Liver (tissue), 9 donors: ENCODE measurements around the gene RASSF8. TPM values are rescaled to one million over a fixed set of nuclear protein-coding genes. Genes with fewer than 3 reads are reported as not detected.

Source experiments
- DNase-seq: peaks from one replicate; pipeline ENCODE4 v3.0.0-alpha.2; 2017; ENCODE audit warnings: low spot score
- H3K27ac ChIP-seq, 2 donors: one replicate each; pipeline ENCODE4 v1.7.0; 2013; ENCODE audit warnings: inconsistent platforms in 2 of 2, low read length in 2 of 2, control low read depth in 1 of 2, low read depth in 1 of 2, mild to moderate bottlenecking in 1 of 2
- H3K27me3 ChIP-seq, 4 donors: one replicate each; pipeline versions ENCODE4 v1.6.1 to v1.7.0; 2013; ENCODE audit warnings: low read length in 3 of 4, inconsistent platforms in 1 of 4, mild to moderate bottlenecking in 1 of 4, moderate library complexity in 1 of 4; ENCODE audit not compliant: control insufficient read depth in 4 of 4, insufficient read depth in 4 of 4
- H3K36me3 ChIP-seq, 4 donors: one replicate each; pipeline versions ENCODE4 v1.6.1 to v1.7.0; 2013; ENCODE audit warnings: low read length in 3 of 4, mild to moderate bottlenecking in 3 of 4, low read depth in 1 of 4, moderate library complexity in 1 of 4; ENCODE audit not compliant: control insufficient read depth in 4 of 4, insufficient read depth in 3 of 4
- H3K4me1 ChIP-seq, 4 donors: one replicate each; pipeline versions ENCODE4 v1.6.1 to v1.7.0; 2013; ENCODE audit warnings: low read length in 3 of 4, mild to moderate bottlenecking in 3 of 4, moderate library complexity in 1 of 4; ENCODE audit not compliant: control insufficient read depth in 4 of 4, insufficient read depth in 4 of 4
- H3K4me3 ChIP-seq, 3 donors: one replicate each; pipeline versions ENCODE4 v1.6.1 to v1.7.0; 2013; ENCODE audit warnings: low read length in 3 of 3, control low read depth in 1 of 3, low read depth in 1 of 3, mild to moderate bottlenecking in 1 of 3
- H3K9ac ChIP-seq, 2 donors: one replicate each; pipeline ENCODE4 v1.7.0; 2013; ENCODE audit warnings: low read length in 2 of 2, mild to moderate bottlenecking in 2 of 2, moderate library complexity in 2 of 2, control low read depth in 1 of 2, low read depth in 1 of 2
- H3K9me3 ChIP-seq, 4 donors: one replicate each; pipeline versions ENCODE4 v1.6.1 to v1.7.0; 2013; ENCODE audit warnings: low read length in 3 of 4; ENCODE audit not compliant: control insufficient read depth in 4 of 4
- EGR1 ChIP-seq, 2 donors: IDR thresholded peaks; 2 replicates each; pipeline ENCODE4 v1.6.1; 2016 to 2018; ENCODE audit warnings: antibody characterized with exemption in 2 of 2, low read depth in 2 of 2
- FOXA2 ChIP-seq: IDR thresholded peaks from 2 replicates; pipeline ENCODE4 v1.6.1; 2016; ENCODE audit warnings: antibody characterized with exemption
- GABPA ChIP-seq, 2 donors: IDR thresholded peaks in 1 of 2; conservative IDR thresholded peaks in 1 of 2; 2 replicates each; pipeline ENCODE4 v1.6.1; 2016; ENCODE audit warnings: antibody characterized with exemption in 2 of 2, mild to moderate bottlenecking in 1 of 2, moderate library complexity in 1 of 2
- HNF4G ChIP-seq: IDR thresholded peaks from 2 replicates; pipeline ENCODE4 v1.6.1; 2016; ENCODE audit warnings: antibody characterized with exemption
- JUND ChIP-seq, 2 donors: IDR thresholded peaks; 2 replicates each; pipeline ENCODE4 v1.6.1; 2016; ENCODE audit warnings: antibody characterized with exemption in 2 of 2
- NR2F2 ChIP-seq: IDR thresholded peaks from 2 replicates; pipeline ENCODE4 v1.6.1; 2016; ENCODE audit warnings: antibody characterized with exemption
- REST ChIP-seq: IDR thresholded peaks from 2 replicates; pipeline ENCODE4 v1.6.1; 2016; ENCODE audit warnings: antibody characterized with exemption, mild to moderate bottlenecking
- RXRA ChIP-seq, 2 donors: IDR thresholded peaks; 2 replicates each; pipeline ENCODE4 v1.6.1; 2017 to 2018; ENCODE audit warnings: antibody characterized with exemption in 2 of 2, mild to moderate bottlenecking in 1 of 2
- TAF1 ChIP-seq: conservative IDR thresholded peaks from 2 replicates; pipeline ENCODE4 v1.6.1; 2016; ENCODE audit warnings: antibody characterized with exemption, mild to moderate bottlenecking
- YY1 ChIP-seq: IDR thresholded peaks from 2 replicates; pipeline ENCODE4 v1.6.1; 2016; ENCODE audit warnings: antibody characterized with exemption, mild to moderate bottlenecking
- WGBS: extraction: QIAGEN DNeasy Blood & Tissue Kit; methylation state at CpG from one replicate; pipeline ENCODE4 v1.1.7; 2013; 5-methylcytosine and 5-hydroxymethylcytosine counted together
- polyA plus RNA-seq, 2 donors: library from polyadenylated mRNA; stranded (reverse) in 1 of 2; unstranded in 1 of 2; fragments of 200-250 nt in 1 of 2; fragments of >200 nt in 1 of 2; fragmentation: Nextera tagmentation in 1 of 2; extraction: Ambion mirVana in 1 of 2; gene quantifications; one replicate each; pipeline versions ENCODE4 v1.2.1 to v1.2.3, GENCODE V29; 2013 to 2015
- total RNA-seq, 2 donors: library from RNA; depleted of rRNA; stranded (reverse); fragments of >200 nt; gene quantifications; one replicate each; pipeline ENCODE4 v1.2.3, GENCODE V29; 2014
- TF ChIP-seq, protein P1 (sequence below): IDR thresholded peaks from 2 replicates; pipeline ENCODE4 v1.6.1; 2016; ENCODE audit warnings: antibody characterized with exemption
- TF ChIP-seq, protein P2 (sequence below): fragments of 150-350 bp; IDR thresholded peaks from 2 replicates; pipeline ENCODE4 v1.5.1; 2017; ENCODE audit warnings: improper control_type of control experiment, low read depth, low read length; ENCODE audit not compliant: missing input control
- donor health status: healthy.
- donor health status: healthy.
- donor health status: healthy.
- donor health status: healthy.
- donor health status: healthy.

The RASSF8 gene
- total and polyA plus RNA-seq, 4 donors, result 1.7 to 9.4 (median 3.3) TPM

GRCh38 chr12:26028953-26029735 is 70.7 kb downstream of the RASSF8 start (continued):
- TF ChIP-seq REST, result no peak
- TF ChIP-seq TAF1, result no peak
- TF ChIP-seq EGR1 (IDR thresholded peaks at IDR 0.05; ENCODE audit: low read depth in 2 of 2), result no peak

DNA sequence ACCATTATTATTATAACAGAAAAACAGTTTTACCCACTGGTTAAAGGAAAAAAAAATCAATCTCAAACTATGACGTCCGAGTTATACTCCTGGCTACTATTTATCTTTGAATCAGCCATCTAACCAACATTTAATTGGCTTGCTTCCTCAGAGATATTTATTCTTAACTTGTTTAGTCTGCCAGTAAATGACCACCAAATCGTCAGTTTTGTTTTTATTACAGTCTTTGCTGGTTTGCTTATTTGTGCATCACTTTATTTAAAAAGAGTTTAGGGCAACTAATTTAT is 71.2 kb downstream of the RASSF8 start:
- DNase-seq, result no peak
- 32% methylated on average over 3 of the region's 3 CpGs for WGBS
- H3K27ac ChIP-seq, result no peak overlapping the region
- no peaks in the 10 kb centered on the region for H3K36me3 ChIP-seq
- H3K9ac ChIP-seq, result peak overlapping the region; percentile 33 to 45
- TF ChIP-seq FOXA2 (no peak), YY1 (no peak), GABPA (IDR thresholded peaks at IDR 0.05 in 1 of 2, conservative IDR thresholded peaks at IDR 0.05 in 1 of 2) (no peak), NR2F2 (no peak), HNF4G (no peak), TAF1 (no peak)
- no peaks in the 10 kb centered on the region for H3K27me3 ChIP-seq
- no peaks in the 10 kb centered on the region for H3K9me3 ChIP-seq
- H3K4me1 ChIP-seq, result peaks cover 0 to 3% (median 0%) of the 10 kb centered on the region in 4 donors
- no peak overlapping the region for H3K4me3 ChIP-seq

DNA sequence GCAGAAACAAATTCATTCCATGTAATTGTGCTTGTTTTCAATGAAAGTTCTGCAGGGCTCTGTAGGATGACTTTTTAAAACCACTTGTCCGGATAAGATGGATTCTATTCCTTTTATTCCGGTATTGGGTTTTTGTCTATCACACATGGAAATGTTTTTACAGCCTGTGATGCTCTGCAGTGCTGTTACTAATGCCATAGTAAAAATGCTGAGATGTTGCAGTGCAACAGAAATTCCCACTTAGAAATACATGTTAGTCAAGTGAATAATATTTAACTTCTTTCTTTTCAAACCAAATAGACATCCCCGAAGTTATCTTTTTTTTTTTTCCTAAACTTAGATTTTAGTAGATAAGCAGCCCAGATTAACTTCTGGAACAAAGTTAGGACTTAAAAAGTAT is 71.9 kb downstream of the RASSF8 start:
- TF ChIP-seq NR2F2 (no peak), RXRA (IDR thresholded peaks at IDR 0.05) (no peak), JUND (IDR thresholded peaks at IDR 0.05) (no peak), GABPA (IDR thresholded peaks at IDR 0.05 in 1 of 2, conservative IDR thresholded peaks at IDR 0.05 in 1 of 2) (no peak), EGR1 (IDR thresholded peaks at IDR 0.05; ENCODE audit: low read depth in 2 of 2) (no peak), YY1 (no peak), FOXA2 (no peak)
- TF ChIP-seq, protein P1, sequence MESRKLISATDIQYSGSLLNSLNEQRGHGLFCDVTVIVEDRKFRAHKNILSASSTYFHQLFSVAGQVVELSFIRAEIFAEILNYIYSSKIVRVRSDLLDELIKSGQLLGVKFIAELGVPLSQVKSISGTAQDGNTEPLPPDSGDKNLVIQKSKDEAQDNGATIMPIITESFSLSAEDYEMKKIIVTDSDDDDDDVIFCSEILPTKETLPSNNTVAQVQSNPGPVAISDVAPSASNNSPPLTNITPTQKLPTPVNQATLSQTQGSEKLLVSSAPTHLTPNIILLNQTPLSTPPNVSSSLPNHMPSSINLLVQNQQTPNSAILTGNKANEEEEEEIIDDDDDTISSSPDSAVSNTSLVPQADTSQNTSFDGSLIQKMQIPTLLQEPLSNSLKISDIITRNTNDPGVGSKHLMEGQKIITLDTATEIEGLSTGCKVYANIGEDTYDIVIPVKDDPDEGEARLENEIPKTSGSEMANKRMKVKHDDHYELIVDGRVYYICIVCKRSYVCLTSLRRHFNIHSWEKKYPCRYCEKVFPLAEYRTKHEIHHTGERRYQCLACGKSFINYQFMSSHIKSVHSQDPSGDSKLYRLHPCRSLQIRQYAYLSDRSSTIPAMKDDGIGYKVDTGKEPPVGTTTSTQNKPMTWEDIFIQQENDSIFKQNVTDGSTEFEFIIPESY, result no peak
- TF ChIP-seq, protein P2, sequence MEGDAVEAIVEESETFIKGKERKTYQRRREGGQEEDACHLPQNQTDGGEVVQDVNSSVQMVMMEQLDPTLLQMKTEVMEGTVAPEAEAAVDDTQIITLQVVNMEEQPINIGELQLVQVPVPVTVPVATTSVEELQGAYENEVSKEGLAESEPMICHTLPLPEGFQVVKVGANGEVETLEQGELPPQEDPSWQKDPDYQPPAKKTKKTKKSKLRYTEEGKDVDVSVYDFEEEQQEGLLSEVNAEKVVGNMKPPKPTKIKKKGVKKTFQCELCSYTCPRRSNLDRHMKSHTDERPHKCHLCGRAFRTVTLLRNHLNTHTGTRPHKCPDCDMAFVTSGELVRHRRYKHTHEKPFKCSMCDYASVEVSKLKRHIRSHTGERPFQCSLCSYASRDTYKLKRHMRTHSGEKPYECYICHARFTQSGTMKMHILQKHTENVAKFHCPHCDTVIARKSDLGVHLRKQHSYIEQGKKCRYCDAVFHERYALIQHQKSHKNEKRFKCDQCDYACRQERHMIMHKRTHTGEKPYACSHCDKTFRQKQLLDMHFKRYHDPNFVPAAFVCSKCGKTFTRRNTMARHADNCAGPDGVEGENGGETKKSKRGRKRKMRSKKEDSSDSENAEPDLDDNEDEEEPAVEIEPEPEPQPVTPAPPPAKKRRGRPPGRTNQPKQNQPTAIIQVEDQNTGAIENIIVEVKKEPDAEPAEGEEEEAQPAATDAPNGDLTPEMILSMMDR, result no peak
- 65% methylated on average over 3 of the region's 3 CpGs for WGBS

More for the DNA sequence above, 71.9 kb downstream of the RASSF8 start:
- Histone ChIP-seq H3K36me3 (no peaks in the 10 kb centered on the region), H3K4me3 (no peak overlapping the region), H3K27me3 (no peaks in the 10 kb centered on the region), H3K4me1 (peaks cover 0 to 3% (median 0%) of the 10 kb centered on the region in 4 donors), H3K9ac (no peak overlapping the region), H3K9me3 (no peaks in the 10 kb centered on the region), H3K27ac (no peak overlapping the region)
- no peak for DNase-seq
